T-helper 1 cell (primary cell): ENCODE data around the gene DGAT2L6.
A peak's percentile ranks its signal among the peaks of the same experiment; 100 is the strongest.
"Not testable (repeated sequence)": the region's sequence is repeated elsewhere in the genome, so short reads cannot be mapped to it uniquely, and the experiment has no call there.

Source experiments
- DNase-seq, 5 donors: peaks; one replicate each; pipeline ENCODE4 v3.0.0-alpha.2; 2012 to 2020

The DGAT2L6 gene

DNA sequence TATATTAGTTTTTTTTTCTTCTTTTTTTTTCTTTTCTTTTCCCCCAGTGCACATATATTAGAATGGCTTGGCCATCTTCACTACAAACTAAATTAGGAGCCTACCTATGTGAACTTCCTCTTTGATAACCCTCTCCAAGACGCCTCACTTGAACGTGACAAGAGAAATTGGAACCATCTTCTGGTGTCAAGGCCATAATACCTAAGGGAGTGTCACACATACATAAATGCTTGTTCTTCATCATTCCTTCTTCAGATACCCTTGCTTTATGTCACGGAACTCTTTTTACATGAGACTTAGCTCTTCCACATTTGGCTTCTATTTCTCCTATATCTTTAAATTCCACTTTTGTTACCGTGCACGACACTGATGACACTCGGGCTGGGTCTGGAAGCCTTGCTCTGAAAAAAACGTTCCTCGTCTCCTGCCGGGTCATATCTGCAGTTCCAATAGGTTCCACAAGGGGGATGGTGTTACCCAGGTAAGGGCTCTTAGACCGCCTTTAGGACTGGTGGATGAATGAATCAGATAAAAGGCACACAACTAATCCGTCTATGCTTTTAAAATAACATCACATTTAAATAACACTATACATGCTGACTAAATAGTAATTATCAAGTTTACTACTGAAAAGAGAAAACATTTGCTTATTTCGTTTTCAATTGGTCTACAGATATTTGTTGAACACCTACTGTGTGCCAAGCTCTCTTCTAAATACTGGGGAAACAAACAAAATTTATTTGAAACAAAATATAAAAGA lies 19.9 kb downstream of the DGAT2L6 start:
- peak in 4 of 5 donors; percentile 25 to 58 (median 44) for DNase-seq

DNA sequence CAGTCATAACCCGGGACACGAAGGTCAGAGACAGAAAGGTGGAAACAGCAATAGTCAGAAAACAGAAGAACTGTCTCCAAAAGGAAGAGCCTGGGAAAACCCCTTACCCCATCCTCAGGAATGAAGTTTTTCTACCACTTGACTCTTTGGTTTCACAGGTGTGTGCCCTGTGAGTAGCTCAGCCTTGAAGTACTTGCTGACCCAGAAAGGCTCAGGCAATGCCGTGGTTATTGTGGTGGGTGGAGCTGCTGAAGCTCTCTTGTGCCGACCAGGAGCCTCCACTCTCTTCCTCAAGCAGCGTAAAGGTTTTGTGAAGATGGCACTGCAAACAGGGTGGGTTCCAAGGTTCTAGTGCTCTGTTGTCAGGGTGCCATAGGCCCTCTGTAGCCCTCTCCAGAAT lies 24.4 kb downstream of the DGAT2L6 start:
- DNase-seq: no peak

DNA sequence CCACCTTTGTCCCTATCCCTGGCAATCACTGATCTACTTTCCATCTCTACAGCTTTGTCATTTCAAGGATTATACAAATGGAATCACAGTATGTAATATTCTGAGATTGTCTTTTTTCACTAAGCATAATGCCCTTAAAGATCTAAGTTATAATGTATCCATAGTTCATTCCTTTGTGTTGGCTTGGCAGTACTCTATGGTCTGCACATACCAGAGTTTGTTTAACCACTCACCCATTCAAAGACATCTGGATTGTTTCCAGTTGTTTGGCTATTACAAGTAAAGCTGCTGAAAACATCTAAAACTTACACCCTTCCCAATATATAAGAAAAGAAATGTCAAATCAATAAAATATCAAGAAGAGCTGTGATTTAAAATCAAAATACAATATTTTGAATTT lies 31.2 kb downstream of the DGAT2L6 start:
- no peak for DNase-seq

DNA sequence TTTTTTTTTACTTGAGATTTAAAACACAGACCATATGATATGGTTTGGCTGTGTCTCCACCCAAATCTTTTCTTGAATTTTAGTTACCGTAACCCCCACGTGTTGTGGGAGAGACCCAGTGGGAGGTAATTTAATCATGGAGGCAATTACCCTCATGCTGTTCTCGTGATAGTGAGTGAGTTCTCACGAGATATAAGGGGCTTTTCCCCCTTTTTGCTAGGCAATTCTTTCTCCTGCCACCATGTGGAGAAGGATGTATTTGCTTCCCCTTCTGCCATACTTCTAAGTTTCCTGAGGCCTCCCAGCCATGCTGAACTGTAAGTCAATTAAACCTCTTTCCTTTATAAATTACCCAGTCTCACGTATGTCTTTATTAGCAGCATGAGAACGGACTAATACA lies 32.3 kb downstream of the DGAT2L6 start:
- not testable (repeated sequence) for DNase-seq

DNA sequence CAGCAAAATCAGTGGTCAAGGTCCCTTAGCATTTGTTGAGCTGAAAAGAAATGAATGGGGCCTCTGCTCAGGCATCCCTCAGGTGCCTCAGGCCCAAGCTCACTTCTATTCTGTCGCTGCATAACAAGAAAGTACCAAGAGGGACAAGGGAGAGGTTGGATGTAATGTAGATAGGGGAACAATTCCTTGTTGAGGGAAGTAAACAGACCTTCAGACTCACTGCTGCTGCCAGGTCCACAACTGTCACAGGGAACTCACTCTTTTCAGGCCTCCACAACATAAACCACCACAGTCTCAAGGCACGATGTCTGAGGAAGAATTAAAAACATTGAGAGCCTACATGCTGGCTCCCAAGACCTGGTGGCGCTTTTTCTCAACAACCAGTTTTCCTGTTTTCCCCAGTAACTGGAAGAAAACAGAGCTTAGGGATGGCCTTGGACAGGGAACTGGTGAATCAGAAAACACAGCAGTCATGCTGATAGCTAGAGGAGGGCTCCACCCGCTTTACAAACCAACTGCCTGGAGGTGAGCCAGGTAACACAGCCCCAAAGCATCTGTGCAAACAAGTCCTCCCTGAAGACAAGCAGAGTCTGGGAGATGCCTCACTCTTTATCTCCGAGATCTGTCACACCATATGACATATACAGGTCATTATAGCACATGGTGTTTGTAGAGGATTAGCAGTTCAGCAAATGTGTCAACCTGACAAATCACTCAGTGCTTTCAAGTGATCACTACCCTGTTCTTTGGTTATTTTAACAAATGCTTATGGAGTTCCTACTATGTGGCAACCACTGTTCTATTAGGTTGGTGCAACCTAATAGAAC lies 42.9 kb downstream of the DGAT2L6 start:
- no peak for DNase-seq

DNA sequence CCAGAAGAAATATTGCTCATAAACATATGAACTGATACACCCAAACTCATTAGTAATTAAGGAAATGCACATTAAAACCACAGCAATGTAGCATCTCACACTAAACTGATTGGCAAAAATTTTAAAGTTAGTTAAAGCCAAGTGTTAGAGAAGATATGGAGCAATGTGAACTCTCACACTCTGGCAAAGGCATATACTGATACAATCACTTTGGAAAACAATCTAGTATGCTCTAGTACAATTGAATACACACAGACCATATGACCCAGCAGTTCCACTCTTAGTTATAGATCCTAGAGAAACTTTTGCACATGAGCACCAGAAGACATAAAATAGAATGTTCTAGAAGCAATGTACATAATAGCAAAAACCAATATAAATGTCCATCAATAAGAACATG lies 48.8 kb downstream of the DGAT2L6 start:
- DNase-seq: no peak

DNA sequence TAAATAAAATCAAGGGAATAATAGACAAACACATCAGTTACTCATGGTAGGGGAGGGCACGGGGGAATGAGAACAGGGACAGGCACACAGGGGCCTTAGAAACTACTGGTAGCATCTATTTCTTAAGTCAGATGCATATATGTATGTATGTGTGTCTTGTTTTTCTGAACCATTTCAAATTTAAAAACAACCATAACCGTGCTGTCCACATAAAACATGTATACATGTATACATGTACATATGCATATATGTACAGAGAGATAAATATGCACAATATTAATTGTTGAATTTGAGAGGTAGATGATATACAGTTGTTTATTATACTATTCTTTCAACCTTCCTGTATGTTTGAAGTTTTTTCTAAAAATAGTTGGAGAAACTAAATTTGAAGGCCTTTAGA lies 49.4 kb downstream of the DGAT2L6 start:
- DNase-seq: no peak

DNA sequence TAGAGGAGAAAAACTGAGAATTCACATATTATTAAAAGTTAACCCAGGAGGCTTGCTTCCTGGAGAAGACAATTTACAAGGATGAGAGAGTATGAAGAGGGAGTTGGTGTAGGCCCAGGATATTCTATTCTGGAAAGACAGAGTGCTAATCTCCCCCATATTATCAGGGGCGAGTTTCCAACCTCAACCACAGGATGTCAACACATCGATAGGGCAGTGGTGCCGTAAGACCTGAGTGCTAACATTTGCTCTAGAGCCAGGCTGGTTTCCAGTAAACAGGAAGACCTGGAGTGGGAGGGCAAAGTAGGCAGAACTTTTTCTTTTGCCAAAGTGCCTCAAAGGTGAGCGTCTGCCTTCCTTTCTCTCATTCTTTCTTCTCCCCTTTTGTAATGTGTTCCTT lies 54.4 kb downstream of the DGAT2L6 start:
- no peak for DNase-seq

DNA sequence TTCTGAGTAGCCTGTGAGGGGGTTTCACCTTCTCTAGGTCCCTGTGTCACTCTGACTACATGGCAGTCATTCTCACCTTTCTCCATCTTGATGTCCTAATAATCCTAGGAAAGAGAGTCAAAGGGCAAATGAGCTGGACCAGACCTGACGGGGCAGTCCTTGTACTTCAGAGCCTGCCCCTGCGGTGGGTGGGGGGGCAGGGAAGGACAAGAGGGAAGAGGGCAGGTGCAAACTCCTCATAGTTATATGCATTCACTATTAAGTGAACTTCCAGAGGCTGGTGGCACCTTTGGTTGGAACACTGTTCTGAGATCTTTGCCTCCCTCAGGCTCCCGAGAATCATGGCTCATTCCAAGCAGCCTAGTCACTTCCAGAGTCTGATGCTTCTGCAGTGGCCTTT lies 57.1 kb downstream of the DGAT2L6 start, which contains the start of gene AWAT1:
TSS of gene AWAT1 (plus strand) at position 301 of the 400 bp plus-strand sequence. CDS start at position 342, 41 bp downstream.
- no peak for DNase-seq

DNA sequence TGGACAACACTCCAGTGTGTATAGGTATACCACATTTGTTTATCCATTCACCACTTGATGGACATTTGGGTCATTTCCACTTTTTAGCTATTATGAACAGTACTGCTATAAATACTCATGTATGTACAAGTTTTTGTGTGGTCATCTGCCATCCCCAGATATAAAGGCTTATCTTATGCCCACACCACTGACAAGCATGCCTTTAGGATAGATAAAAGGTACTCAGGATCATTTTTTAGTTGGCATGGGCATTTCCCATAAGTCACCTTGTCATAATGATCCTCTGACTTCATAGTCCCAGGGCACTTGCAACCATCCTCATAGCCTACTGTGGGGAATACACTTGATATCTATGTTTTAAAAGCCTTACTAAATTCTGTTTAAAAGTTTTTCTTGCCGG lies 63.5 kb downstream of the DGAT2L6 start:
- no peak for DNase-seq

DNA sequence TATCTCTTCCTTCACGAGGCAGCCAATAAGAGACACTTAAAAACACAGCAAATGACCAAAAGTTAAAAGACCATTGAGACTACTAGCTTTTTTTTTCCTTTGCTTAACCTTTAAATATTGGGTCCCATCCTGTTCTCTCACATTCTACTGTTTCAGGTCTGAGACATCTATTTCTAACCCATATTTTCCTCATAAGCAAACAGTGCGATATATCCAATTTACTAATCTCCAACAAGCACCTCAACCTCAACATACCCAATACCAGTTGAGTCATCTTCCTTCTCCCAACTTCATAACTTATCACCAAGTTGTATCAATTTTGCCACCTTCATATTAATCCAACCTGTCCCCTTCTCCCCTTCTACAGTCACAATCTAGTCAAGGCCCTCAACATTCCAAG lies 64.2 kb downstream of the DGAT2L6 start:
- DNase-seq: no peak

DNA sequence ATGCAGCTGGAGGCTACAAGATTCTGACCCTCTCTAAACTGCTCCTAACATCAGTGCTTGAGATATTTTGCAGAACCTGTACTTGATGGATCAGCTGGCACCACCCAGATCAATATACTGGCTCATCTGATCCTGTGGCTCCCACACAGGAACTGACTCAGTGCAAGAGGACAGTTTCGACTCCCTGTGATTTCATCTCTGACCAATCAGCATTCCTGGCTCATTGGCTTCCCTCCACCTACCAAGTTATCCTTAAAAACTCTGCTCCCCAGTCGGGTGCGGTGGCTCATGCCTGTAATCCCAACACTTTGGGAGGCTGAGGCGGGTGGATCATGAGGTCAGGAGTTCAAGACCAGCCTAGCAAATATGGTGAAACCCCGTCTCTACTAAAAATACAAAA lies 66.3 kb downstream of the DGAT2L6 start:
- not testable (repeated sequence) for DNase-seq

DNA sequence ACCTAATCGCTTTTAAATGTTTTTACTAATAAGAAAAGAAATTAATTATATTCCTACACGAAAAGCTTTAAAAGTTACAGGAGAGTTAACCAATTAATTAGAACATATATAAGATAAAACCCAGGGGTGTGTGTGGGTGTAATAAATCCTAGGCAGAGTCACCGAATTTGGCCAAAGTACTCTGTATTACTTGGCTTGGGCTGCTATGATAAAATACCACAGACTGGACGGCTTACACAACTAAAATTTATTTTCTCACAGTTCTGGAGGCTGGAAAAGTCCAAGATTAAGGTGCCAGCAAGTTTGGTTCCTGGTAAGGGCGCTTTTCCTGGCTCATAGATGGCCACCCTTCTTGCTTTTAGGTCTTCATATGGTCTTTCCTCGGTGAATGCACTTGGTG lies 67.6 kb downstream of the DGAT2L6 start:
- DNase-seq: no peak

DNA sequence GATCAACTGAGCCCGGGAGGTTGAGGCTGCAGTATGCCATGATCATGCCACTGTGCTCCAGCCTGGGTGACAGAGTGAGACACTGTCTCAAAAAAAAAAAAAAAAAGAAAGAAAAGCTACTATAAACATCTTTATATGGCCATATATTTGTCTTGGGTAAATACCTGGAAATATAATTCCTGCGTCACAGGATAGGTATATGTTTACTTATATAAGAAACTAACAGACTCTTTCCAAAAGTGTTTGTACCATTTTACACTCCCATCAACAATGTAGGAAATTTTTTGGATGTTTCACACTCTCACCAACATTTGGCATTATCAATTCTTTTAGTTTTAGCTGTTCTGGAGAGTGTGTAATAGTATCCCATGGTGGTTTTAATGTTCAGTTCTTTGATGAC lies 70.0 kb downstream of the DGAT2L6 start:
- no peak for DNase-seq

DNA sequence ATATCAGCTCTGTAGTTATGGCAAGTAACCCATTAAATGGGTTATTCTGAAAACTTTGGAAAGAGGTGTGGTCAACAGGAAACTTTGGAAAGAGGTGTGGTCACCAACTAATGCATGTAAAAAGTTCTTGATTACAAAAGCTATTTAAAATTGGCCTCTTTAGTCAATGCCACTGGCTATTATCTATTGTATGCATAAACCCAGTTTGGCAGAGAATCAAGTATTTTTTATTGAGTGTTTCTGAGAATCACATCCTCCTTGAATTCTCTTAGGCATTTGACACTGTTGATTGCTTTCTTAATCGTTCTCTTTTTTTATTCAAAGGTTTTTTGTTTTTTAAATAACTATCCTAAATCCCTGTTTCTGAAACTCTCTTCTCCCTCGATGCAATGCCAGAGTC lies 75.2 kb downstream of the DGAT2L6 start:
- no peak for DNase-seq

DNA sequence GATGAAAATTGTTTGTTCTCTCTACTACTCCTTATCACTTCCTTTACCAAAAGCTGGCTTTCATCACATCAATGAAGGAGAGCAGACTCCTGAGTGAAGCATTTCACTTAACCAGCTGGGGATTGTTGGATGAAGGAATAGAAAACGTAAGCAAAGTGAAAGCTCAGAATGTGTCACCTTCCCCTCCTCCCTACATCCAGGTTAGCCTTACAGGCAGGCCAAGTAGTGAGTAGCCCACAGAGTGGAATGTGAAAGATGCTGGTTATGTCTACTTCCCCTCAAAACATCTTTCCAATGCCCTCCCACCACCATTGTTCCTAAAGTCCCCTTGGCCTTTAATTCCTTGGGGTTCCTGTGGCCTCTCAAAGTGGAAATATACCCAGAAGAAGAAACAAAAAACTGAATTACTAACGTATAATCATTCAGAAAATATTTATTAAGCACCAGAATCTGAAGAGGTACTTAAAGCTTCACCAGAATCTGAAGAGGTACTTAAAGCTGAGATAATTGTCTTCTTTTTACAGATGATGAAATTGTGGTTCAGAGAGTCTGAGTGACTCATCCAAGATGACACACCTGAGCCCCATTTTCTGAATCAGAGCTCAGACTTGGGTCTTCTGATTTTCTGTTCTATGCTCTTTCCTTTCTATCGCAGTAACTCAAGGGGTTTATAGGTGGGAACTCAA lies 76.2 kb downstream of the DGAT2L6 start:
- DNase-seq: peak in 1 of 5 donors; percentile 2

DNA sequence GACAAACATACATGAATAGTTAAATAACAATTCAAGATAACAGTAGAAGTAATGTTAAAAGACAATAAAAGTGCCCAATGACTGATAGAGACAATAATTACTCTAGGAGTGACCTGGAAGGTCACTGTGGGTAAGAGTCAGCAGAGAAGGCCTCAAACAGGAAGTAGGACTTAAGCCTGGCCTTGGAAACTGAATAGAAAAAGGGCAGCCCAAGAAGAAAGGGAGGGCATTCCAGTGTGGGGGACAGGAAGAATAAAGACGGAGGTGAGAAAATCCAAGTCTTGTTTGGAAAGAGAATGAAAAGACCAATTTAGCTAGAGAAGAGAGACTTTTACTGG lies 76.7 kb downstream of the DGAT2L6 start:
- DNase-seq: no peak

DNA sequence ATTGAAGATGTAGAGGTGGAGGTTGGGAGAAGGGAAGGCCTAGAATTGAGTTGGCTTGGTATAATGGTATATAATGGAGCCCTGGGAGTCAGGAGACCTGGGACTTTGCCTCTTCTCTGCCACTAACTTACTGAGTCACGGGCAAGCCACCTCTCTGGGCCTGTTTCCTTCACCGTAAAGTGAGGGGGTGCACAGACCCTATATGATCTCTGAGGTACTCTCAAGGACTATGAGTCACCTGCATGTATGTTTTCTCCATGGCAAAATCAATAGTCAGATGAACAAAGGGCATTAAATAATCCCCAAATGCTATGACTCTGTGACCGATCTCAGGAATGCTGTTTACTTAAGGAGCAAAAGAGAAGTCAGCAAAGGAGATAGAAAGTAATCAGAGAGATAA lies 77.6 kb downstream of the DGAT2L6 start:
- DNase-seq: no peak
